ENCODE measurements around the gene SLC39A9.
"Not testable (repeated sequence)": the region's sequence is repeated elsewhere in the genome, so short reads cannot be mapped to it uniquely, and the experiment has no call there.

SLC39A9 gene

GRCh38 chr14:69479696-69480095 lies 81.2 kb downstream of the SLC39A9 start:
- DNase-seq: no peak

- no peak for DNase-seq
These were observed 81.6 kb downstream of the SLC39A9 start for GRCh38 chr14:69480136-69480535.

- no peak for DNase-seq
These were observed 83.5 kb downstream of the SLC39A9 start for GRCh38 chr14:69481815-69482568.

GRCh38 chr14:69483765-69484443 lies 85.4 kb downstream of the SLC39A9 start:
- DNase-seq: no peak

- peak in 1 of 2 experiments; percentile 19 for DNase-seq
These were observed 86.2 kb downstream of the SLC39A9 start, which contains the start of gene PLEKHD1 for GRCh38 chr14:69484444-69485314. PLEKHD1 (plus strand) TSS chr14:69484728; CDS start chr14:69484966, 238 bp downstream.

- DNase-seq: no peak
These were observed 86.8 kb downstream of the SLC39A9 start for GRCh38 chr14:69485315-69485660.

GRCh38 chr14:69485701-69486100 lies 87.2 kb downstream of the SLC39A9 start:
- DNase-seq: no peak

GRCh38 chr14:69487226-69487625 lies 88.7 kb downstream of the SLC39A9 start:
- DNase-seq: no peak

GRCh38 chr14:69487771-69488170 lies 89.3 kb downstream of the SLC39A9 start:
- no peak for DNase-seq

- no peak for DNase-seq
These were observed 91.0 kb downstream of the SLC39A9 start for GRCh38 chr14:69489495-69489894.

GRCh38 chr14:69490219-69490918 lies 91.9 kb downstream of the SLC39A9 start:
- no peak for DNase-seq

- DNase-seq: no peak
These were observed 92.7 kb downstream of the SLC39A9 start for GRCh38 chr14:69491193-69491592.

- no peak for DNase-seq
These were observed 94.5 kb downstream of the SLC39A9 start for GRCh38 chr14:69493038-69493437.

- DNase-seq: no peak
These were observed 95.3 kb downstream of the SLC39A9 start for GRCh38 chr14:69493791-69494190.

- no peak for DNase-seq
These were observed 96.9 kb downstream of the SLC39A9 start for GRCh38 chr14:69495341-69495921.

GRCh38 chr14:69497866-69498265 lies 99.4 kb downstream of the SLC39A9 start:
- DNase-seq: not testable (repeated sequence)

GRCh38 chr14:69498286-69498685 lies 99.8 kb downstream of the SLC39A9 start:
- not testable (repeated sequence) for DNase-seq

- no peak for DNase-seq
These were observed 100.9 kb downstream of the SLC39A9 start for GRCh38 chr14:69499436-69499835.

- no peak for DNase-seq
These were observed 101.6 kb downstream of the SLC39A9 start for GRCh38 chr14:69500096-69500495.

GRCh38 chr14:69500736-69501135 lies 102.2 kb downstream of the SLC39A9 start:
- DNase-seq: no peak

- no peak for DNase-seq
These were observed 102.9 kb downstream of the SLC39A9 start for GRCh38 chr14:69501423-69501838.

GRCh38 chr14:69504775-69505174 lies 106.3 kb downstream of the SLC39A9 start:
- DNase-seq: no peak
